K562 treated with DMSO at 1 percent for 12 hours (cell line): Measurements from ENCODE around the gene PDHX. TPM values are rescaled to one million over a fixed set of nuclear protein-coding genes. Genes with fewer than 3 reads are reported as not detected.

Experiments used
- total RNA-seq: library from RNA; unstranded; fragments of 300-600 nt; gene quantifications from 2 replicates; pipeline ENCODE4 v1.2.3, GENCODE V29; 2022; ENCODE audit not compliant: insufficient read depth

The PDHX gene
- total RNA-seq, result 26.3 and 31.3 TPM in 2 replicates

DNA sequence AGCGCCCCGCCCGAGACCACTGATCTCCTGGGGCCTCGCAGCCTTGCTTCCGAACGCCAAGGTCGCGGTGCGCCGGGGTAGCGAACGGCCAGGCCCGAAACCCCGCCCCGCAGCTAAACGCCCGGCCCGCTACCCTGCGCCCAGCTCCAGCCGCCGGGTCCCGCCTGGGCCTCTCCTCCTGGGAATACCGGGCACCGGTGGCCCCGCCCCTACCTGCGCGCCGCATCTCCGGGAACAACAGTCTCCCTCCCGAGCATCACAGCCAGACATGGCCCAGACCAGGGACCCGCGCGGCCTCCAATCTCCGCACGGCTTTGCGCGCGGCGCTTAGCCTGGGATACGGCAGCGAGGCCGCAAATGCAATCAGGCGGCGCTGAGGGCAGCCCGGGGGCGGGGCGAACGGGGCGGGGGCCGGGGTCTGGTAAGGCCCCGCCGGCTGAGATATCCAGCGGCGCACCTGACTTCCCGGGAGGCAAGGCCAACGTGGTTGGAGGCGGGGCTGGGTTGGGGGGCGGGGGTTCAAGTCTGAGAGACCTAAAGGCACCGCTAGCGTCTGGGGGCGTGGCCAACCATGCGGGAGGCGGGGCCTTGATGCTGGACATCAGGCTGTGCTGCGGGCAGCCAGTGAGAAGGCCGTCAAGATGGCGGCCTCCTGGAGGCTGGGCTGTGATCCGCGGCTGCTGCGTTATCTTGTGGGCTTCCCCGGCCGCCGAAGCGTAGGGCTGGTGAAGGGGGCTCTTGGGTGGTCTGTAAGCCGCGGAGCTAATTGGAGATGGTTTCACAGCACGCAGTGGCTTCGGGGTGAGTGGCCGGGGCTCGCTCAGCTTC, at the start of gene PDHX, which contains the start of gene APIP:
Gene PDHX, plus strand, starts transcription at position 604 of the 828 bp plus-strand sequence. Its CDS starts 38 bp downstream, at position 642.
Gene APIP, minus strand, starts transcription at position 365 of the 828 bp plus-strand sequence. Its CDS starts 95 bp downstream, at position 270.

Other genes with a start within 250 kb of the PDHX start
- 30.5 and 41.4 TPM in 2 replicates for gene APIP, start 239 bp upstream of the PDHX start, total RNA-seq
- gene CD44, start 222.6 kb downstream of the PDHX start, total RNA-seq, result 1.9 and 3.3 TPM in 2 replicates